Activated CD4-positive, alpha-beta T cell treated with anti-CD3 and anti-CD28 coated beads, Interleukin-2, amount 50 U/mL, for 48 hours (primary cell): ENCODE data around the gene RPL39L.

ENCODE experiments used
- DNase-seq, 2 experiments: peaks; one replicate each; pipeline ENCODE4 v3.0.0-alpha.2; 2020

Gene RPL39L

DNA sequence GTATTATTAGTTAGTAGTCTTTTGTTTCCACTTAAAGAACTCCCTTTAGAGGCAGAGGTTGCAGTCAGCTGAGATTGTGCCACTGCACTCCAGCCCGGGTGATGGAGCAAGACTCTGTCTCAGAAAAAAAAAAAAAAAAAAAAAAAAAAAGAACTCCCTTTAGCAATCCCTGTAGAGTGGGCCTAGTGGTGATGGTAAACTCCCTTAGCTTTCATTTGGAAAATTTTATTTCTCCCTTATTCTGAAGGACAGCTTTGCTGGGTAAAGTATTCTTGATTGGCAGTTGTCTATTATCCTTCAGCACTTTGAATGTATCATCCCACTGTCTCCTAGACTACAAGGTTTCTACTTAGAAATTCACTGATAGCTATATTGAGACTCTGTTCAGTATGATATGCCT is 46.0 kb downstream of the RPL39L start:
- DNase-seq = no peak

DNA sequence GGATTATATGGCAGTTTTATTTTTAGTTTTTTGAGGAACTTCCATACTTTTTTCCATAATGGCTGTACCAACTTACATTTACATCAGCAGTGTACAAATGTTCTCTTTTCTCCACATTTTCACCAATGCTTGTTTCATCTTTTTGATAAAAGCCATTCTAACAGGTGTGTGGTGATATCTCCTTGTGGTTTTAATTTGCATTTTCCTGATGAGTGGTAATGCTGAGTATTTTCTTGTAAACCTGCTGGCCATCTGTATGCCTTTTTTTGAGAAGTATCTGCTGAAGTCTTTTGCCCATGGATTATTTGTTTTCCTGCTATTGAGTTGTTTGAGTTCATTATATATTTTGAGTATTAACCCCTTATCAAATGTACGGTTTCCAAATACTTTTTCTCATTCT is 50.6 kb downstream of the RPL39L start:
- no peak for DNase-seq

DNA sequence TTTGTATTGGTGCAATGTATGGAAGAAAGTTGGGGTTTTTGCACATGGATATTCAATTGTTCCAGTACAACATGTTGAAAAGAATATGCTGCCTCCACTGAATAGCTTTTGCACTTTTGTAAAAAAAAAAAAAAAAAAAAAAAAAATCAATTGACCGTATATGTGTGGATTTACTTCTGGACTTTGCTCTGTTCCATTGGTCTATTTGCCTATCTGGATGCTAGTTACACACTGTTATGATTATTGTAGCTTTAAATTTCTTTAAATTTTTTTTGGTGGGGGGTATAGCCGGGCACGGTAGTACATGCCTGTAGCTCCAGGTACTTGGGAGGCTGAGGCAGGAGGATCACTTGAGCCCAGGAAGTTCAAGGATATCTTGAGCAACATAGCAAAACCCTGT is 52.5 kb downstream of the RPL39L start:
- no peak for DNase-seq

DNA sequence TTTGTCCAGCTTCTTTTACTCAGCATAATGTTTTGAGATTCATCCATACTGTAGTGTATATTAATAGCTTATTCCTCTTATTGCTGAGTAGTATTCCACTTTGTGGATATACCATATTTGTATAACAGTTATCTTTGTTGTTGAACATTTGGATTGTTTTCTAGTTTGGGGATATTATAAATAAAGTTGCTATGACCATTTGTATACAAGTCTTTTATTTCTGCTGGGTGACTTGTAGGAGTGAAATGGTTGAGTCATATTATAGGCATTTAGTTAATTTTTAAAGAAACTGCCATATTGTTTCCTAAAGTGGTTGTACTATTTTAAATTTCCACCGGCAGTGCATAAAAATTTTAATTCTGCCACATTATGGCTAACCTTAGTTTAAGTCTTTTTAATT is 53.4 kb downstream of the RPL39L start:
- no peak for DNase-seq

DNA sequence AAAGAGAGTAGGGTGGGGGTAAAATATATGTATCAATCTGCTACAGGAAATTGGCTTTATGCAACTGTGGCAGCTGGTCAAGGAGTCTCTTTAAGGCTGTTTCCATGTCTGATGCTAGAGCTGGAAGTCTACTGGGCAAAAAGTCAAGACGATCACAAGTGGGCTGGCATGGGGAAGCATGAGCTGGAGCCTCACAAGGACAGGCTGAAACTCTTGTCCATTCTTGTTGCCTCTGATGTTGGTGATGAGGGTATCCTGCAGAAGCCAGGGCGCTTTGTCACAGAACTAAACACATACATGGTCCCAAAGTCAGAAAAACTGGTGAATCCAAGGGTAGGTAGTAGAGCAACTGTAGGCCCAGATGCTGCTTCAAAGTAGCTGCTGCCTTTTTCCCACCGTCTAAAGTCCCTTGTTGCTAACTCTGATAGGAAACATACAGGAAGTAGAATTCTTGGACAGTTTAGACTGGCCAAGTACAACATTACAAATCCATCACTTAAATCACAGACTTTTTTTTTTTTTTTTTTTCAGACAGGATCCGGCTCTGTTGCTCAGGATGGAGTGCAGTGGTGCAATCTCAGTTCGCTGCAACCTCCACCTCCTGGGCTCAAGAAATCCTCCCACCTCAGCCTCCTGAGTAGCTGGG is 54.2 kb downstream of the RPL39L start:
- no peak for DNase-seq

DNA sequence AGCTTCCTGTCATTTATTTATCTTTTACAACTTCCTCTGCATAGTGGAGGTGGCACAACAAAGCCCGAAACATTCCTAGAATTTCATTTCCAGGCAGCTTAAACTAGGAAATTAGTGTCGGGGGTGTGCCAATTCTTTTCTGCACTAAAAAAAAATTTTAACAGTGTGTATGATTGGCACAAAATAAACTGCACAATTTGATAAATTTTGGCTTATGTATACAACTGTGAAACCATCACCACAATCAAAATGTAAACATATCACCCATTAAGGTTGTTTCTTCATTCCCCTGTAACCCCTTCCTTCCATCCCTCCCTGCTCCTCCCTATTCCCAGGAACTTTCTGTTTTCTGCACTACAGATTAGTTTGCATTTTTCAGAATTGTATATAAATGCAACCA is 54.7 kb downstream of the RPL39L start:
- no peak for DNase-seq

DNA sequence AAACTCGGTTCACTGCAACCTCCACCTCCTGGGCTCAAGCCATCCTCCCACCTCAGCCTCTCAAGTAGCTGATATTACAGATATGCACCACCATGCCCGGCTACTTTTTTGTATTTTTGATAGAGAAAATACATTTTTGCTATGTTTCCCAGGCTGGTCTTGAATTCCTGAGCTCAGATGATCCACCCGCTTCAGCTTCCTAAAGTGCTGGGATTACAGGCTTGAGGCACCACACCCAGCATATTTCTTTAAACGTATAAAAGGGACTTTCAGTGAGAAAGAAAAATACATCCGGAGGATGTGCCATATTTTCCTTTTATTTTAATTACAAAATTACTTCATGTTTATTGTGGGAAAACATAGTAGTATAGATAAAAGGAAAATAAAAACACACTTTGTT is 55.2 kb downstream of the RPL39L start:
- DNase-seq = no peak

DNA sequence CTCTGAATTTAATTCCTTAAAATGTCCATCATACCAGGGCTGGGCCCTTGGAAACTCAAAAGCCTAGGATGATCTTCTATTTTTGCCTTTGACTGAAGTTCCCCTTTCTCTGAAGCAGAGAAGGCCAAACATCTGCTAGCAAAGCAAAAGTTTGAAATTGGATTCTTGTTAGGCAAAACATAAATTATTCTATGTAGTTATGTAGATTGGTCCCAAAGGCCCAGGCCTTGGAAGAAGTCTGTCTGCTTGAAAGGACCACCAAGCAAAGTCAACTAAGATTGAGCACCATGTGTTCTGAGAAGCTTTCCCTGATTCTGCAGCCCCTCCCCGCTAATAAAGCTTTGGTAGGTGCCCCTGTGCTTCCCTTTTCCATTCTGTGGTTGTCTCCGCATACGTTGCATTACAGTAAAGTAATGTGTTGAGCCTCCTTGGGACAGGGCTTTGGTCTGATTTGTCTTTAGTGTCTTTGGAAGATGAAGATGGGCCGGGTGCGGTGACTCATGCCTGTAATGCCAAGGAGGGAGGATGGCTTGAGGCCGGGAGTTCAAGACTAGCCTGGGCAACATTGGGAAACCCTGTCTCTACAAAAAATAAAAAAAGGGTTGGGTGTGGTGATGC is 56.4 kb downstream of the RPL39L start:
- no peak for DNase-seq

DNA sequence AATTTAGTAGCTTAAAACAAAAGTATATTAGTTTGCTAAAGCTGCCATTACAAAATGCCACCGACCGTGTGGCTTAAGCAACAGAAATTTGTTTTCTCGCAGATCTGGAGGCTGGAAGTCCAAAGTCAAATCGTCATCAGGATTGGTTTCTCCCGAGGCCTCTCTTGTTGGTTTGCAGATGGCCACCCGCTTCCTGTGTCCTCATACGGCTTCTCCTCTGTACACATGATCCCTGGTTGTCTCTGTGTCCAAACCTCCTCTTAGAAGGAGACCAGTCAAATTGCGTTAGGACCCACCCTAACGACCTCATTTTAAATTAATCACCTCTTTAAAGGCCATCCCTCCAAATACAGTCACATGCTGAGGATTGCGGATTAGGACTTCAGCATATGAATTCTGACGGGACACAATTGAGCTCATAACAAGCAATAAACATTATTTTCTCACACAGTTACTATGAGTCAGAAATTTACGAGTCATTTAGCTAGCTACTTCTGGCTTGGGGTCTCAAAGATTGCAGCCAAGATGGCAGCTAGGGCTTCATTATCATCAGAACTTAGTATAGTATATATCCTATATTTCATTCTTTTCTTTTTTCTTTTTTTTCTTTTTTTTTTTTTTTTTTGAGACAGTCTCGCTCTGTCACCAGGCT is 58.4 kb downstream of the RPL39L start:
- DNase-seq = no peak

DNA sequence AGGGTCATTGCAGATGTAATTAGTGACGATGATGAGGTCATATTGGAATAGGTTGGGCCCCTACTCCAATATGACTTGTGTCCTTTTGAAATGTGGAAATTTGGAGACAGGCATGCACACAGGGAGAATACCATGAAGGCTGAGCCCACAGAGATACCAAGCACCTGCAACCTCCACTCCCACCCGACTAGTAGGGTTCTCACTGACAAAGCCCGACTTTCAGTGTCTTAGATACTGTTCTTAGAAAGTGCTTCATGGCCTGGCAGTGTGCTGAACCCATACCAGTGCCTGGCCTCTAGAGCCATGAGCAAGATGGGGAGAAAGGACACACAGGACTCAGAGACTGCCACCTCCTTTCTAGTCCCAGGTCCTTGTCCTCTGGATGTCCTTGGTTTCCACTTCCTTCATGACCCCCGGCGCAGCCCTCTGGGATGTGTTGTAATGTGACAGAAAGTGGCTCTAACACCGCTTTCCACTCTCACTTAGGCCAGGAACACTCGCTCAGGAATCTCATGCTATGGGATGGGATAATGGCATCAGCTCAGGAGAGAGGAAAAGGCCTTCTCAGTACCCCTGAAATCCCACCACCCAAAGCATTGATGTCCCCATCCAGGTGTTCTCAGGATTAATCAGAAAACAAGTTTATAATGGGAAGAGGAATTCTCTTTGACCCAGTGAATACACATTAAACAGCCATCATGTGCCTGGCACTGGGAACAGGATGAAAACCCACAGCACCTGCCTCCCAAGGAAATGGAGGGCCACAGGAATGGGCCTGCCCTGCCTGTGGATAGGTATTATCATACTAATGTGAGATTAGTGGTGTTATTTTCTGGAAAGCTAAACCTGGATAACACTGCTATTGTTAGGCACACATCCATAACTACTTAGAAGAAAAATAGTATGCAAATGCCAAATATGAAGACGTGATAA is 59.9 kb downstream of the RPL39L start:
- DNase-seq = no peak

DNA sequence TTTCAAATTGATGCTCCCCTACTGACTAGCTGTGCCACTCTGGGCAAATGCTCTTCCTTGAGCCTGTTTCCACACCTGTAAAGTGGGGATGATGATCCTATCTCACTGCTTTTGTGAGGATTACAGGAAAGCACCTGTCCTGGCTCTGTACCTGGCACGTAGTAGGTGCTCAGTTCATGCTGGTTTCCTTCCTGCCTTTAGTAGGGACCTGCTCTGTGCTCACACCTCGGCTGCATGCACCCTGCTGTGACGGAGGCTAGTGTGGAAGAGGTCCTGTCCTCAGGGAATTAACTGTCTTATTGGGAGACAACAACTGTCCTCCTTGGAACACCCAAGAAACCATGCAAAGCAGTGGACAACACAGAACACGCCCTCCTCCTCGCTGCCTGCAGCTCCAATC is 61.8 kb downstream of the RPL39L start:
- DNase-seq = no peak

DNA sequence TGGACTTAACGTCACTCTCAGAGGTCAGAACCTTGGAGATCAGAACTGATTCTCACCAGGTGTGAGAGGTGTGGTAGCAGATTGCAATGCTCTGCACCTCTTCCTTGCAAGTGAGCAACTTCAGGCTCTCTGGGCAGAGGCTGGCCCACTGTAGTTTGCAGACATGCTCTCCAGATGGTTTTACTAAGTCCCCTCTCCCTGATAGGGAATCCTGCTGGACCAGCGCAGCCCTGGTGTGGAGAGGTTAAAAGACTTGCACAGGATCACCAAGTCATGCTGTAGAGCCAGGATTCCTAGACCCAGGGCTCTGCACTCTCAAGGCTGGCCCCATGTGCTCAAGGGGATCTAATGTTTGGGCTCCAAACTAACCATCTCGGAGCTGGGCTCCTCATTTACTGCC is 62.2 kb downstream of the RPL39L start:
- no peak for DNase-seq

DNA sequence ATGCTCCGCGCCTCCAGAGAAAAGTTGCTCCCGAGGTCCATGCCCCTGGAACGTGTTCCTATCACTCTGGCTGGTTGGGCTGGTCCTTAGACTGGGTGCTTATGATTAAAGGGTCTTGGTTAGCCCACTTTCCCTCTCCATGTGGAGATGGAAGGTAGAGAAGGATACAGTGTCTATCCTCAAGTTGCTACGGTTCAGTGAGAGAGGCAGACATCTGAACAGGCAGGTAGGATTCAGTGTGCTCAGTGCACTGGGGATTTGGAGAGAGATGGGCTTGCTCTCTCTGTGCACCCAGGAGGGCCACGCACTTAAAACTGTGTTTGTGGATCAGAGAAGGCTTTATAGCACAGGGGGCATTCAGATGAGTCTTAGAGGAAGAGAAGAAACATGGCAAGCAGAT is 63.0 kb downstream of the RPL39L start:
- no peak for DNase-seq

DNA sequence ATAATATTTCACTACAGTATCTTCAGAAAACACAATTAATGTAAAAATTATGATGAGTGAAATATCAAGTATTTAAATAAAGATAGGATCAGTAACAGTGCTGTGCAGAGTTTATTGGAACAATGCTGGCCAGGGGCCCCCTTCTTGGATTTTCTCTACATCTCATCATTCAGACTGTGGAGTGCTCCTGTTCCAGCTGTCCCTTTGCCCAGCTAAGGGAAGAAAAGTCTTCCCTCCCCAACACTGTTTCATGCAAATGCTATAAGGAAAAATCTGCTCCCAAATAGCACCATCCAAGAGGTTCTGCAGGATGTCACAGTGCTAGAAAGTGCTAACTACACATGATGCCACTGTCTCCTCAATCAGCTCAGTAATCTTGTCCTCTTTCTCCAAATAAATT is 64.5 kb downstream of the RPL39L start:
- no peak for DNase-seq

DNA sequence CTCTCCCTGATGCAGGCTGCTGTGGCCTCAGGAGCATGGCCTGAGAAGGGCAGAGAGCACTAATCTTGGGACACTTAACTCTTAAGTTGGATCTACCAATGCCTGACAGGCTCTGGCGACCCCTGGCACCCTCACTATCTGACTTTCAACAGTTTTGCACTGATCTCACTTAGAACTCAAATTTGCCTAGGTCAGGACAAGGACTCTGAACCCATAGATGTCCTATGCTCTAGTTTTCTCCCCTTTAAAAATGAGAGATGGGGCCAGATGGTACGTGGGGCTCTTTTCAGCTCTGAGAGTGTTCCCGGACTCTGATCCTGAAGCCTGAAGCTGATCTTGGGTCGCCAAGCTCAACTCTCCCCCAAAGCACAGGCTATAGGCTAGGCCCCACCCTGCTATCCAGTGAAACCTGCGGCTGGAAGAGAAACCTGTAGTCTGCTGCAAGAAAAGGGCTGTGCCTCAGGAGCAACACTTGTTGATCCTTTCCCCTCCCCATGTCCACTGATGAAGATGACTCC is 65.7 kb downstream of the RPL39L start:
- DNase-seq = no peak

DNA sequence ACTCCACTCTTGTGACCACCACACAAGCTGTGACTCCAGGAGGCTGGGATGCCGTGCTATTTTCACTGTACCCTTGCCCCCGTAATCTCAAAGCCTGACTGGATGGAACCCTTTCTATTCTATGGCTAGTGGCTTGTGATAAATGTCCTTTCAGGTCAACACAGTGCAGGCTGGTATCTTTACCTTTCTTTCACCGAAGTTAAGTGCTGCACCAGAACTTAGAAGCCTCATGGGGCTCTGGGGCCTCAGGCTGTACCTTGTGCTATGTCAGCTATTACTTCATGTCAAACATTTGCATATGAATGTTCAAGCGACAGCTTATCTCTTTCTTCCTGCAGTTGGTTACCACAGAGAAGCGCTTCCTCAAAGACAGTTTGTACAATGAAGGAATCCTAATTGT is 66.8 kb downstream of the RPL39L start:
- no peak for DNase-seq

DNA sequence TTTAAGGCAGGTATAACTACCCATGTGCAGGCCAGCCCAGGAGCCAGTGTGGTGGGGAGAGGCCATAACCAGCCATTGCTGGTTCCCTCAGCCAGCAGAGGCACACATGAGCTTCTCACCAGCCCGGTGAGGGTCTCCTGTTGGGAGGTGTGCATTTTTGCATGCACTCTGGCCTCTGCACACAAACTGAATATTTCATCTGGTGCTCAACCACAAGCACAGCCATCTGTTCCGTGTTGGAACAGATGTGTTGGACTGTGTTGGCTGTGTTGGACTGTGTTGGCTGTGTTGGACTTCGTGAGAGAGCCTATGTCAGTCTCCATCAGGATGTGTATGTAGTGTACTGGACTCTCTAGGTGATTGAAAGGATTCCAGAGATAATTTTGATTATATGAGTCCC is 67.2 kb downstream of the RPL39L start:
- DNase-seq = no peak
